K562 (cell line): ENCODE data around the gene KCTD19. TPM values are rescaled to one million over a fixed set of nuclear protein-coding genes. Genes with fewer than 3 reads are reported as not detected.

Experiments
- ATAC-seq: fragments of 200-7000 bp; cut with Tn5 transposase; 3 replicates; pipeline ENCODE4 v1.9.1; 2020; ENCODE audit warnings: moderate library complexity
- BruUV-seq: library from RNA; stranded (reverse); fragments of 400-500 nt; replicated peaks from 2 replicates; lab custom pipeline; 2021; lab: Mats Ljungman, UMichigan
- CTCF ChIA-PET: fragments of 300-600 bp; formaldehyde crosslinking; extraction: SDS; loops from one replicate; lab custom pipeline; 2021; ENCODE audit warnings: low intra/inter-chr PET ratio; lab: Yijun Ruan, JAX
- POLR2A ChIA-PET: fragments of 300-600, 350-650 bp; sonication (Branson Sonifier 250); formaldehyde crosslinking; extraction: SDS; loops from one replicate; lab custom pipeline; 2021; ENCODE audit warnings: antibody characterized with exemption, inconsistent platforms; lab: Yijun Ruan, JAX
- DNase-seq, 4 experiments: peaks; one replicate each; pipeline versions ENCODE4 v3.0.0 to v3.0.0-alpha.2; 2011 to 2018; ENCODE audit warnings: low spot score in 3 of 4, mixed read lengths in 3 of 4; ENCODE audit errors: extremely low read depth in 1 of 4
- FAIRE-seq: peaks from 2 replicates; lab custom pipeline; 2011; peaks lifted over from hg19 to GRCh38; lab: Jason Lieb, UNC
- H2AFZ ChIP-seq: 2 replicates; pipeline ENCODE4 v1.6.0; 2011; ENCODE audit warnings: low read depth, low read length, control low read depth, inconsistent platforms
- H3K27ac ChIP-seq: fragments of 200-600 bp; 3 replicates; pipeline ENCODE4 v1.8.0; 2011; ENCODE audit warnings: low read depth, mild to moderate bottlenecking, control low read depth, inconsistent platforms, low read length, moderate library complexity, mixed read lengths; ENCODE audit errors: extremely low read depth
- H3K27me3 ChIP-seq, 2 experiments: fragments of 300-600 bp in 1 of 2; 2 replicates in 1 of 2; 3 replicates in 1 of 2; pipeline versions ENCODE4 v1.6.0 to v1.8.0; 2011; ENCODE audit warnings: inconsistent platforms in 2 of 2, low read length in 2 of 2, mild to moderate bottlenecking in 1 of 2, mixed read lengths in 1 of 2, moderate library complexity in 1 of 2; ENCODE audit not compliant: control insufficient read depth in 2 of 2, insufficient read depth in 2 of 2
- H3K36me3 ChIP-seq: fragments of 300-600 bp; 3 replicates; pipeline ENCODE4 v1.8.0; 2011; ENCODE audit warnings: mild to moderate bottlenecking, low read length, inconsistent platforms; ENCODE audit not compliant: control insufficient read depth, insufficient read depth
- H3K4me1 ChIP-seq, 2 experiments: fragments of 200-600 bp in 1 of 2; replicated peaks in 1 of 2; 2 replicates in 1 of 2; 3 replicates in 1 of 2; pipeline versions ENCODE4 v1.5.1 to v1.8.0; 2011; ENCODE audit warnings: inconsistent platforms in 2 of 2, low read length in 2 of 2, mild to moderate bottlenecking in 1 of 2, mixed read lengths in 1 of 2, moderate library complexity in 1 of 2; ENCODE audit not compliant: control insufficient read depth in 2 of 2, insufficient read depth in 2 of 2
- H3K4me2 ChIP-seq: 2 replicates; pipeline ENCODE4 v1.6.1; 2011; ENCODE audit warnings: low read length, control low read depth, inconsistent platforms, mixed read lengths; ENCODE audit not compliant: insufficient read depth
- H3K4me3 ChIP-seq: fragments of 200-600 bp; sonication (generic), shearing (Covaris generic); 2 replicates; pipeline ENCODE4 v1.5.1; 2016; ENCODE audit warnings: control low read depth, inconsistent platforms
- H3K79me2 ChIP-seq: fragments of 200-600 bp; 3 replicates; pipeline ENCODE4 v1.8.0; 2011; ENCODE audit warnings: low read length, inconsistent platforms; ENCODE audit not compliant: control insufficient read depth, insufficient read depth
- H3K9ac ChIP-seq, 2 experiments: 2 replicates each; pipeline versions ENCODE4 v1.6.0 to v1.6.1; 2011; ENCODE audit warnings: low read depth in 2 of 2, low read length in 2 of 2, control low read depth in 1 of 2, inconsistent platforms in 1 of 2, mild to moderate bottlenecking in 1 of 2, mixed read lengths in 1 of 2; ENCODE audit not compliant: insufficient read depth in 1 of 2
- H3K9me1 ChIP-seq: one replicate; pipeline ENCODE4 v1.6.0; 2011; ENCODE audit warnings: inconsistent platforms, mild to moderate bottlenecking, low read length, moderate library complexity; ENCODE audit not compliant: control insufficient read depth, insufficient read depth
- H3K9me3 ChIP-seq: replicated peaks from 2 replicates; pipeline ENCODE4 v1.5.1; 2011; ENCODE audit warnings: low read depth, low read length, inconsistent platforms; ENCODE audit not compliant: control insufficient read depth, insufficient read depth
- H4K20me1 ChIP-seq: replicated peaks from 2 replicates; pipeline ENCODE4 v1.6.1; 2011; ENCODE audit warnings: low read length, inconsistent platforms, mixed read lengths; ENCODE audit not compliant: control insufficient read depth, insufficient read depth
- ATF1 ChIP-seq, 2 experiments: fragments of 450-650 bp in 1 of 2; IDR thresholded peaks; 2 replicates each; pipeline ENCODE4 v1.6.1; 2016; ENCODE audit warnings: missing compliant biosample characterization in 1 of 2, missing genetic modification characterization in 1 of 2
- CBFA2T3 ChIP-seq: fragments of 450-650 bp; IDR thresholded peaks from 2 replicates; pipeline ENCODE4 v1.6.1; 2017
- MAFF ChIP-seq: IDR thresholded peaks from 2 replicates; pipeline ENCODE4 v1.6.1; 2012; ENCODE audit warnings: low read length, improper control_type of control experiment
- MAZ ChIP-seq, 2 experiments: fragments of 450-650 bp in 1 of 2; sonication (generic) in 1 of 2; formaldehyde crosslinking; IDR thresholded peaks in 1 of 2; conservative IDR thresholded peaks in 1 of 2; 2 replicates each; pipeline versions ENCODE4 v1.4.0 to v1.5.0; 2020; ENCODE audit warnings: mild to moderate bottlenecking in 1 of 2, missing genetic modification reagents in 1 of 2
- NFE2 ChIP-seq: IDR thresholded peaks from 2 replicates; pipeline ENCODE4 v1.6.1; 2014; ENCODE audit warnings: antibody characterized with exemption, low read depth
- SMARCA4 ChIP-seq: fragments of 450-650 bp; IDR thresholded peaks from 2 replicates; pipeline ENCODE4 v1.6.1; 2016
- SMARCC2 ChIP-seq: fragments of 450-650 bp; IDR thresholded peaks from 2 replicates; pipeline ENCODE4 v1.6.1; 2017; ENCODE audit warnings: antibody characterized with exemption, moderate library complexity, mild to moderate bottlenecking, low read depth
- SMARCE1 ChIP-seq: fragments of 450-650 bp; IDR thresholded peaks from 2 replicates; pipeline ENCODE4 v1.7.1; 2016; ENCODE audit warnings: mild to moderate bottlenecking
- ZNF134 ChIP-seq: fragments of 250-450 bp; sonication (Bioruptor Pico); conservative IDR thresholded peaks from 2 replicates; pipeline ENCODE4 v1.4.0; 2020
- ZNF146 ChIP-seq: IDR thresholded peaks from one replicate; pipeline ENCODE4 v1.6.1; 2018; ENCODE audit warnings: missing compliant biosample characterization; ENCODE audit not compliant: unreplicated experiment
- ZNF696 ChIP-seq: fragments of 250-450 bp; sonication (Bioruptor Pico); conservative IDR thresholded peaks from 2 replicates; pipeline ENCODE4 v1.4.0; 2020; ENCODE audit warnings: mild to moderate bottlenecking, moderate library complexity
- ZNF79 ChIP-seq: fragments of 250-450 bp; sonication (Bioruptor Pico); IDR thresholded peaks from 2 replicates; pipeline ENCODE4 v1.4.0; 2020; ENCODE audit warnings: low read depth, mild to moderate bottlenecking, moderate library complexity
- WGBS: fragments of 100-300 bp; shearing (Covaris generic); methylation state at CpG from one replicate; pipeline ENCODE4 v1.1.6; 2016; ENCODE audit warnings: low coverage, mixed read lengths; ENCODE audit not compliant: insufficient coverage; ENCODE audit errors: missing lambda C conversion rate; 5-methylcytosine and 5-hydroxymethylcytosine counted together
- in situ Hi-C: fragments of 300-500 bp; cut with MboI; formaldehyde crosslinking; loops from 4 replicates; pipeline ENCODE4 v1.15.0; 2018; ENCODE audit warnings: inconsistent platforms, mixed read lengths
- intact Hi-C: fragments of 100-400 bp; cut with micrococcal nuclease; formaldehyde crosslinking; loops from 2 replicates; pipeline ENCODE4 v1.14.2; 2022
- polyA plus RNA-seq, 8 experiments: library from polyadenylated mRNA; depleted of rRNA in 4 of 8; stranded (reverse) in 5 of 8; unstranded in 3 of 8; fragments of >200 nt; fragmentation: Nextera tagmentation in 2 of 8; fragmentation: Illumina TruSeq in 1 of 8; extraction: Ambion mirVana in 2 of 8; extraction: Trizol in 1 of 8; gene quantifications; 2 replicates each; pipeline versions ENCODE4 v1.2.1 to v1.2.3, GENCODE V29; 2011 to 2014; ENCODE audit warnings: inconsistent platforms in 1 of 8, missing spikeins in 1 of 8
- total RNA-seq, 7 experiments: library from RNA; depleted of rRNA in 6 of 7; stranded (reverse); fragments of >200 nt in 6 of 7; fragmentation: Illumina TruSeq in 2 of 7; extraction: Trizol in 2 of 7; gene quantifications; 2 replicates each; pipeline versions ENCODE4 v1.2.1 to v1.2.3, GENCODE V29; 2011 to 2021; ENCODE audit warnings: low replicate concordance in 1 of 7
- TF ChIP-seq, protein P1 (sequence below), 3 experiments: IDR thresholded peaks in 2 of 3; conservative IDR thresholded peaks in 1 of 3; 2 replicates each; pipeline ENCODE4 v1.5.1; 2011 to 2012; ENCODE audit warnings: low read length in 3 of 3, mild to moderate bottlenecking in 3 of 3, control low read depth in 2 of 3, improper control_type of control experiment in 1 of 3, inconsistent platforms in 1 of 3, low read depth in 1 of 3, mixed read lengths in 1 of 3, moderate library complexity in 1 of 3; ENCODE audit not compliant: insufficient read depth in 2 of 3
- TF ChIP-seq, protein P2 (sequence below): fragments of 250-450 bp; sonication (Bioruptor Pico); IDR thresholded peaks from 2 replicates; pipeline ENCODE4 v1.5.0; 2021; ENCODE audit warnings: mild to moderate bottlenecking, borderline replicate concordance
- TF ChIP-seq, protein P3 (sequence below): sonication (generic); formaldehyde crosslinking; IDR thresholded peaks from 2 replicates; pipeline ENCODE4 v1.8.1; 2022; ENCODE audit warnings: missing genetic modification reagents

KCTD19 gene
- total and polyA plus RNA-seq, 9 of the 15 experiments (the other 6 are each of a cell fraction or from before 2014, with no cell fraction given), result 0.03 to 0.91 (median 0.22) TPM; not detected in 2

DNA sequence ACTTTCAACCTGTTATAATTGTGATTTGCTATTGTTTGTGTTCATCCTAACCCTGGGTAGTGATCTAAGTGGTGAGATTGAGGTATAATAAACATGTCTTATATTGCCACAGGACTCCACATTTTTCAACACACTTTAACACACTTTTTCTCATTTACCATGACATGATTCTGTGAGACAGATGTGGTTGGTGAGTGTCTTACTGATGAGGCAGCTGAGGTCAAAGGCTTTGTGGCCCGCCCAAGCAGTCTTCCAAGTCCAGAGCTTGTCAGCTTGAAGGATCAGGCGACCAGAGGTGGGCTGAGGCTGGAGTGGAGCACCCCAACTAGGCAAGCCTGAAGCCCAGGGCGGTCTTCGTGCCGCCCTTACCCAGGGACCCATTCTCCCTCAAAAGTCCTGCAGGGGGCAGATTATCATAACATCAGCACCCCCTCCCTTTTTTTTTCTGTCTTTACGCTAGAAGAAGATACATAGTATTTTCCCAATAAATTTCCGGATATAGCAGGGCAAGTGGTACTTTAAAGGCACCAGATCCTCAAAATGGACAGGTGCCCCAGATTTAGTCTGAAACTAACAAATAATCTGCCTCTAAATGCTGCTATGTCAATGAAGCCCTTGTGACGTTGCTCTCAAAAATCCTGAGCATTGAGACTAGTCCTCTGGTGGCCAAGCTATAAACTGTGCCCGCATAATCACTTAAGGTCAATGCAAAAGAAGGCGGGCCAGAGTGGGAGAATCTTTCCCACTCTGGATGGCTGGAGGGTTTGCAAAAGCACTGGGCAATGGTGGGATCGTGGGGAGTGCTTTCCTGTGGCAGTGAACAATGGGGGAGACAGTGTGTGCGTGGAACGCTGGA is 21.1 kb downstream of the KCTD19 start:
- CTCF ChIA-PET, result no interaction called here
- intact Hi-C loops, result no loop called here
- DNase-seq (peak; percentile 32 to 61 (median 48)), ATAC-seq (peak; percentile 74), FAIRE-seq (no peak)
- WGBS, result 18% methylated on average over 13 of the region's 13 CpGs
- BruUV-seq, result no TSS peak
- H2AFZ ChIP-seq, result peak overlapping the region; percentile 47; the same call in 1 of the 2 replicates
- in situ Hi-C loops, result no loop called here
- H3K27ac ChIP-seq, result no peak overlapping the region
- no peaks in the 10 kb centered on the region for H4K20me1 ChIP-seq
- H3K4me1 ChIP-seq, result peaks cover 0 to 10% of the 10 kb centered on the region in 2 experiments; a peak in 1 of 5 replicates
- peak overlapping the region in 1 of 2 experiments; percentile 17; a peak in 1 of 4 replicates for H3K9ac ChIP-seq
- H3K9me1 ChIP-seq, result no peaks in the 10 kb centered on the region
- H3K36me3 ChIP-seq, result no peaks in the 10 kb centered on the region
- no peaks in the 10 kb centered on the region; a peak in 1 of 5 replicates for H3K27me3 ChIP-seq
- POLR2A ChIA-PET, result interaction anchor here (0.7 kb wide), 1 partner anchor 26 kb away, joined by 3 read pairs; no protein-coding TSS in a partner anchor
- no peaks in the 10 kb centered on the region for H3K9me3 ChIP-seq
- H3K4me3 ChIP-seq, result no peak overlapping the region
- peak overlapping the region; percentile 15 for H3K4me2 ChIP-seq
- H3K79me2 ChIP-seq, result no peaks in the 10 kb centered on the region
- TF ChIP-seq ZNF79 (no peak), ZNF134 (CRISPR knock-in tag) (no peak), SMARCE1 (peak; percentile 75; the same call in 1 of the 2 replicates), SMARCC2 (peak; percentile 84; the same call in 1 of the 2 replicates), CBFA2T3 (no peak), SMARCA4 (peak; percentile 81), ZNF696 (no peak), MAFF (no peak), NFE2 (no peak), ZNF146 (no peak), MAZ (CRISPR knock-in tag; conservative IDR thresholded peaks at IDR 0.05 in 1 of 2, IDR thresholded peaks at IDR 0.05 in 1 of 2) (no peak), ATF1 (CRISPR knock-in tag; IDR thresholded peaks at IDR 0.05) (no peak), ATF1 (tag; IDR thresholded peaks at IDR 0.05) (peak; percentile 32; the same call in 1 of the 2 replicates)
- TF ChIP-seq, protein P1, sequence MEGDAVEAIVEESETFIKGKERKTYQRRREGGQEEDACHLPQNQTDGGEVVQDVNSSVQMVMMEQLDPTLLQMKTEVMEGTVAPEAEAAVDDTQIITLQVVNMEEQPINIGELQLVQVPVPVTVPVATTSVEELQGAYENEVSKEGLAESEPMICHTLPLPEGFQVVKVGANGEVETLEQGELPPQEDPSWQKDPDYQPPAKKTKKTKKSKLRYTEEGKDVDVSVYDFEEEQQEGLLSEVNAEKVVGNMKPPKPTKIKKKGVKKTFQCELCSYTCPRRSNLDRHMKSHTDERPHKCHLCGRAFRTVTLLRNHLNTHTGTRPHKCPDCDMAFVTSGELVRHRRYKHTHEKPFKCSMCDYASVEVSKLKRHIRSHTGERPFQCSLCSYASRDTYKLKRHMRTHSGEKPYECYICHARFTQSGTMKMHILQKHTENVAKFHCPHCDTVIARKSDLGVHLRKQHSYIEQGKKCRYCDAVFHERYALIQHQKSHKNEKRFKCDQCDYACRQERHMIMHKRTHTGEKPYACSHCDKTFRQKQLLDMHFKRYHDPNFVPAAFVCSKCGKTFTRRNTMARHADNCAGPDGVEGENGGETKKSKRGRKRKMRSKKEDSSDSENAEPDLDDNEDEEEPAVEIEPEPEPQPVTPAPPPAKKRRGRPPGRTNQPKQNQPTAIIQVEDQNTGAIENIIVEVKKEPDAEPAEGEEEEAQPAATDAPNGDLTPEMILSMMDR (IDR thresholded peaks at IDR 0.05 in 2 of 3, conservative IDR thresholded peaks at IDR 0.05 in 1 of 3; ENCODE audit: insufficient read depth in 2 of 3, low read depth in 1 of 3, low read length in 3 of 3), result peak; percentile 15 to 52 (median 36); a peak in 5 of 6 replicates
- TF ChIP-seq, protein P2, sequence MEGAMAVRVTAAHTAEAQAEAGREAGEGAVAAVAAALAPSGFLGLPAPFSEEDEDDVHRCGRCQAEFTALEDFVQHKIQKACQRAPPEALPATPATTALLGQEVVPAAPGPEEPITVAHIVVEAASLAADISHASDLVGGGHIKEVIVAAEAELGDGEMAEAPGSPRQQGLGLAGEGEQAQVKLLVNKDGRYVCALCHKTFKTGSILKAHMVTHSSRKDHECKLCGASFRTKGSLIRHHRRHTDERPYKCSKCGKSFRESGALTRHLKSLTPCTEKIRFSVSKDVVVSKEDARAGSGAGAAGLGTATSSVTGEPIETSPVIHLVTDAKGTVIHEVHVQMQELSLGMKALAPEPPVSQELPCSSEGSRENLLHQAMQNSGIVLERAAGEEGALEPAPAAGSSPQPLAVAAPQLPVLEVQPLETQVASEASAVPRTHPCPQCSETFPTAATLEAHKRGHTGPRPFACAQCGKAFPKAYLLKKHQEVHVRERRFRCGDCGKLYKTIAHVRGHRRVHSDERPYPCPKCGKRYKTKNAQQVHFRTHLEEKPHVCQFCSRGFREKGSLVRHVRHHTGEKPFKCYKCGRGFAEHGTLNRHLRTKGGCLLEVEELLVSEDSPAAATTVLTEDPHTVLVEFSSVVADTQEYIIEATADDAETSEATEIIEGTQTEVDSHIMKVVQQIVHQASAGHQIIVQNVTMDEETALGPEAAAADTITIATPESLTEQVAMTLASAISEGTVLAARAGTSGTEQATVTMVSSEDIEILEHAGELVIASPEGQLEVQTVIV (CRISPR knock-in tag), result no peak
- TF ChIP-seq, protein P3, sequence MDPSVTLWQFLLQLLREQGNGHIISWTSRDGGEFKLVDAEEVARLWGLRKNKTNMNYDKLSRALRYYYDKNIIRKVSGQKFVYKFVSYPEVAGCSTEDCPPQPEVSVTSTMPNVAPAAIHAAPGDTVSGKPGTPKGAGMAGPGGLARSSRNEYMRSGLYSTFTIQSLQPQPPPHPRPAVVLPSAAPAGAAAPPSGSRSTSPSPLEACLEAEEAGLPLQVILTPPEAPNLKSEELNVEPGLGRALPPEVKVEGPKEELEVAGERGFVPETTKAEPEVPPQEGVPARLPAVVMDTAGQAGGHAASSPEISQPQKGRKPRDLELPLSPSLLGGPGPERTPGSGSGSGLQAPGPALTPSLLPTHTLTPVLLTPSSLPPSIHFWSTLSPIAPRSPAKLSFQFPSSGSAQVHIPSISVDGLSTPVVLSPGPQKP (CRISPR knock-in tag), result no peak
